Epithelial cell of proximal tubule (primary cell): ENCODE results near the gene ADGRD1. TPM values are rescaled to one million over a fixed set of nuclear protein-coding genes. Genes with fewer than 3 reads are reported as not detected.

Experiments used
- DNase-seq: peaks from one replicate; pipeline ENCODE4 v3.0.0-alpha.2; 2011; ENCODE audit warnings: low read depth
- H3K4me3 ChIP-seq: 2 replicates; pipeline ENCODE4 v1.5.1; 2011; ENCODE audit warnings: low read depth, mild to moderate bottlenecking, low read length
- total RNA-seq: library from RNA; depleted of rRNA; stranded (reverse); fragments of >200 nt; gene quantifications from 2 replicates; pipeline ENCODE4 v1.2.3, GENCODE V29; 2015
- TF ChIP-seq, protein P1 (sequence below): conservative IDR thresholded peaks from 2 replicates; pipeline ENCODE4 v1.5.1; 2012; ENCODE audit warnings: low read depth, mild to moderate bottlenecking, low read length

ADGRD1 gene
- total RNA-seq, 1 donor from 2014 or later: not detected

DNA sequence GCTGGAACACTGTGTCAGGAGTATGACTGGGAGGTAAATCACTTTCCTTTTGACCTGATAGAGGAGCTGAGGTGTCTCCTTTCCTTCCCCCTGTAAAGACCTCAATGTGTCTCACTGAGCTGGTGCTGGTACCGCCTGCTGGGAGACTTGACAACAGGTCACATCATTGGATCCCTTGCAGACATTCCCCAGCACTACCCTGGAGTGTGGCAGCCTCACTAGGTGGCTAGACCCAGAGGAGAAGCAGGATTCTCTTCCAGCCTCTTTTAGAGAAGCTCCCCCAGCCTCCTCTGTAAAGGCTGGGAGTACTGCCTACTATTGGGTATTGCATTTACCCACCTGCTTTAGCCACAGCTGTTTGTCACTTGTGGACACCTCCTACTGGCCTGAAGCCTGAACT lies 223.9 kb downstream of the ADGRD1 start:
- TF ChIP-seq, protein P1, sequence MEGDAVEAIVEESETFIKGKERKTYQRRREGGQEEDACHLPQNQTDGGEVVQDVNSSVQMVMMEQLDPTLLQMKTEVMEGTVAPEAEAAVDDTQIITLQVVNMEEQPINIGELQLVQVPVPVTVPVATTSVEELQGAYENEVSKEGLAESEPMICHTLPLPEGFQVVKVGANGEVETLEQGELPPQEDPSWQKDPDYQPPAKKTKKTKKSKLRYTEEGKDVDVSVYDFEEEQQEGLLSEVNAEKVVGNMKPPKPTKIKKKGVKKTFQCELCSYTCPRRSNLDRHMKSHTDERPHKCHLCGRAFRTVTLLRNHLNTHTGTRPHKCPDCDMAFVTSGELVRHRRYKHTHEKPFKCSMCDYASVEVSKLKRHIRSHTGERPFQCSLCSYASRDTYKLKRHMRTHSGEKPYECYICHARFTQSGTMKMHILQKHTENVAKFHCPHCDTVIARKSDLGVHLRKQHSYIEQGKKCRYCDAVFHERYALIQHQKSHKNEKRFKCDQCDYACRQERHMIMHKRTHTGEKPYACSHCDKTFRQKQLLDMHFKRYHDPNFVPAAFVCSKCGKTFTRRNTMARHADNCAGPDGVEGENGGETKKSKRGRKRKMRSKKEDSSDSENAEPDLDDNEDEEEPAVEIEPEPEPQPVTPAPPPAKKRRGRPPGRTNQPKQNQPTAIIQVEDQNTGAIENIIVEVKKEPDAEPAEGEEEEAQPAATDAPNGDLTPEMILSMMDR: no peak
- DNase-seq: no peak
- H3K4me3 ChIP-seq: no peak overlapping the region

DNA sequence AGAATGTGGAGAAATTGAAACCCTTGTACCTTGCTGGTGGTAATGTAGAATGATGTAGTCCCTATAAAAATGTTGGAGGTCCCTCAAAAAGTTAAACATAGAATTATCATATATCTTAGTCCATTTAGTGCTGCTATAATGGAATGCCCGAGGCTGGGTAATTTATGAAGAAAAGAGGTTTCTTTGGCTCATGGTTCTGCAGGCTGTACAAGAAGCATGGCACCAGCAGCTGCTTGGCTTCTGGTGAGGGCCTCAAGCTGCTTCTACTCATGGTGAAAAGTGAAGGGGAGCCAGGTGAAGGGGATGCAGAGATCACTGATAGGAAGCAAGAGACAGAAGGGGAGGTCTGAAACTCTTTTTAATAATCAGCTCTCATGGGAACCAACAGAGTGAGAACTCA lies 233.9 kb downstream of the ADGRD1 start:
- TF ChIP-seq, protein P1: no peak
- no peak for DNase-seq
- no peak overlapping the region for H3K4me3 ChIP-seq

DNA sequence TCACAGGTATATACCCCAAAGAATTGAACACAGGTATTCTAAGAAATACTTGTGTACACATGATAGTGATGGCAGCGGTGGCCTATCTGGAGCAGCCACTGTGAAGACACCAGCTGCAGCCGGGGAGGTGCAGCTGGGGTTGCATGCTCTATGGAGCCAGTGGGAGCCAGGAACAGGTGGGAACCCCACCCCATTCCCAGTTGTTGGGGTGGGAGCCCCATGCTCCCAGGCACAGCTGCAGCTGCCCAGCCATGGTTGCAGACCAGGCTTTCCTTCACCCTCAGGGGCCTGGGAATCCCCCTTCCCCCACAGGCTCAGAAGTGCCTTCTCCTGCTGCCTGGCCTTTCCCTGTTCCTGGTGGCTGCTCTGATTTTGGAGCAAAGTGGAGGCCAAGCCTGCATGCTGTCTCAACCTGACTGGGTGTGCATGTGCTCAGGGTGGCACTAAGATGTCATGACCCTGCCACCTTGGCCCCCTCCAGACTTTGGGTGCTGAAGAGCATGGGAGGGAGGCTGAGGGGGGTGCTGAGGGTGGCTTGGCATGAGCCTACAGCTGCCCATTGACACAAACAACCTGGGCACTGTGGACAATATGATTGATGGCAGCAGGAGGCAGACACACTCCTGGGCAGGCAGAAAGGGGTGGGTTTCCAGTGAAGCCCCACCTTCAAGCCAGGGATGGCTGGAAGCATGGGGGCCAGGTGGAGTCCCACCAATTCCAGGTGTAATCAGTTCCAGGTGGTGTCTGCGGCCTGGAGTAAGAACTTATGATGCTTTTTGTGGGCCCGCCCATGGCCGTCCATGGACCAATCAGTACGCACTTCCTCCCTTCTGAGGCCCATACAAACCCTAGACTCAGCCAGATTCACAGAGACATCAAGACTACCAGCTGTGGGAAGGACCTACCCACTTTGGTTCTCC lies 234.7 kb downstream of the ADGRD1 start:
- DNase-seq: no peak
- TF ChIP-seq, protein P1: no peak

DNA sequence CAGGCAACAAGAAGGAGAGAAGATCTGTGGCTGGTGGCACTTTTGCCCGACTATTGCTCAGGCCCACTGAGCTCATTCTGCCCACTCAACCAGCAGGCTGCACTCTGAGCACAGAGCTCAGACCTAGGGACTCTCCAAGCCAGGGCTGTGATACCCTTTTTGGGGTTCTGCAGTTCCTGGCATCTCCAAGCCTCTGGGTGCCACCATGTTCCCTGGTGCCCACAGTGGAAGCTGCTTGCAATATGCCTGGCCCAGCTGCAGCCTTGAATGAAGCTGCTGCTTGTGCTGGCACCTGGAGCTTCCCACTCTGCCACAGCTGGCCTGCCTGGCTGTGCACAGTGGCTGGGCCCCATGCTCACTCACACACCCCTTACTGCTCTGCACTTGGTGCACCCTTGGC lies 236.1 kb downstream of the ADGRD1 start:
- TF ChIP-seq, protein P1: no peak
- no peak overlapping the region for H3K4me3 ChIP-seq
- DNase-seq: no peak

More for the DNA sequence above, 234.7 kb downstream of the ADGRD1 start:
- no peak overlapping the region for H3K4me3 ChIP-seq

DNA sequence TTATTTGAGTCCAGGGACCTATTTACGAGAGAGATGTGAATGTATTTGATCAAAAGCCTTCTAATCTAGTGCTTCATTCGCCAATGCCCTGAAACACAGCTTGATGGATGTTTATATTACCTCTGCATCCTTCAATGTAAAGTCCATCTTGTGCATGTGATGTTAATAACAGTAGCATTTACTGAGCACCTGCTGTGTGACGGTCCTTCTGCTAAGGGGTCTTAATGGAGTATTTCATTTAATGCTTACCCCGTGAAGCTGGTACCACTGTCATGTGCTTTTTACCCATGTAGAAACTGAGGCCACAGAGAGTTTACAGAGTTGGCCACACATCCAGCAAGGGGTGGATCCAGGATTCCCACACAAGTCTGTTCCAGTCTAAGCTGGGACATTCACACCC lies 237.3 kb downstream of the ADGRD1 start:
- H3K4me3 ChIP-seq: no peak overlapping the region
- TF ChIP-seq, protein P1: no peak
- DNase-seq: no peak

Other genes starting within 250 kb of the ADGRD1 start
- 0.72 and 0.98 TPM in 2 replicates for gene RIMBP2, start 237.6 kb upstream of the ADGRD1 start, total RNA-seq
- gene STX2, start 114.7 kb upstream of the ADGRD1 start, total RNA-seq: 30.8 and 35.8 TPM in 2 replicates
- 614 and 901 TPM in 2 replicates for gene RAN, start 81.8 kb upstream of the ADGRD1 start, total RNA-seq